Stimulated activated effector memory CD8-positive, alpha-beta T cell treated with anti-CD3 and anti-CD28 coated beads, Interleukin-12 subunit alpha, Interleukin-12 subunit beta, amount 100 ng/mL, for 72 hours (primary cell): ENCODE results near the gene SERHL2.
A peak's percentile ranks its signal among the peaks of the same experiment; 100 is the strongest.
"Not testable (repeated sequence)": the region's sequence is repeated elsewhere in the genome, so short reads cannot be mapped to it uniquely, and the experiment has no call there.

Experiments used
- ATAC-seq: fragments of 150-1000 bp; cut with Tn5 transposase; 2 replicates; pipeline ENCODE4 v1.10.0; 2021
- DNase-seq, 2 donors: peaks; one replicate each; pipeline ENCODE4 v3.0.0; 2021 to 2022; ENCODE audit warnings: low spot score in 2 of 2
- H3K27ac Mint-ChIP-seq: one replicate; pipeline ENCODE4 v1.8.0; 2022; ENCODE audit warnings: mild to moderate bottlenecking, mixed read lengths
- H3K36me3 Mint-ChIP-seq: one replicate; pipeline ENCODE4 v1.8.0; 2022; ENCODE audit warnings: mild to moderate bottlenecking, mixed read lengths
- H3K4me1 Mint-ChIP-seq: one replicate; pipeline ENCODE4 v1.8.0; 2022; ENCODE audit warnings: mixed read lengths
- H3K4me3 Mint-ChIP-seq: one replicate; pipeline ENCODE4 v1.8.0; 2022; ENCODE audit warnings: mild to moderate bottlenecking, mixed read lengths
- H3K9me3 Mint-ChIP-seq: one replicate; pipeline ENCODE4 v1.8.0; 2022; ENCODE audit warnings: mixed read lengths

The SERHL2 gene

DNA sequence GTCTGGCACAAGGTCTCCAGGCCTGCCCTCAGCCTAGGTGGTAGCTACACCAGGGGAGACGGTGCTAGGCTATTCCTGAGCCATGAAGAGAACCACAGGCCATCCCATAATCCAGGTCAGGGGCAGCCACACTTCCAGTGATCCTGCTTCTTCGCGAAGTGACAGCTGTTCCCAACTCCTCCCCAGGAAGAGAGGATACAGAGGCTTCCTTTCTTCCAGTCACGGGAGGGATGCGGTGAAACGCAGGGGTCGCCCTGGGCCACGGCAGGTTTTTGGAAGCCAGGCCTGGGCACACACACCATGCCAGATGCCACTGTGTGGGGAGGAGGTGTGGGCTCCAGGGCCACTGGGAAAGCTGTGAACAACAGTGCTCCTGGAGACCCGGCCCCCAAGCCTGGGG, 23.4 kb downstream of the SERHL2 start:
- not testable (repeated sequence) for ATAC-seq, H3K9me3 Mint-ChIP-seq, DNase-seq, H3K27ac Mint-ChIP-seq, H3K4me3 Mint-ChIP-seq
- Mint-ChIP-seq H3K4me1 (peaks cover 13% of the 10 kb centered on the region), H3K36me3 (peaks cover 75% of the 10 kb centered on the region)

DNA sequence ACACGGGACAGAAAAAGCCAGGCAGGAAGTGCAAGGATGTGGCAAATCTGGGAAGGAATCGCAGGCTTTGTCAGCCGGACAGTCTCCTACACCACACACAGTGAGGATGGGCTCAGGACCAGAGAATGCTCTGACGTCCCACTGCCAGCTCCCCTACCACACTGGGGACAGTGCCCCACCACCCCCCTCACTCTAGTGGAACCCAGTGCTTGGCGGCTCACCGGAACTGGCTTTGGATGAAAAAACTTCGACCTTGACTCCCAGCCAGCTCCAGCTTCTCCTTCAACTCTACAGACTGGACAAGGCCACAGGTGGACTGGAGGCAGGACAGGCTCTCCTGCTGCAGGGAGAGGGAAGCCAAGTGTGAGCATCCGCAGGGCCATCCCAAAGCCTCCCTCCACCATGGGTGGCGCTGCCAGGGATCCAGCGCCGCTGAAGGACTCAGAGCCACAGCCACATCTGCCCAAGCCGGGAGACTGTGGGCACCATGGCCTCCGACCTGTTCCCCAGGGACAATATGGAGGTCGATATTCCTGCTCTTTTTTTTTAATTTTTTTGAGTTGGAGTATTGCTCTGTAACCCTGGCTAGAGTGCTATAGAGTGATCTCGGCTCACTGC, 24.0 kb downstream of the SERHL2 start:
- DNase-seq (no peak), ATAC-seq (no peak)
- Mint-ChIP-seq H3K27ac (no peak overlapping the region), H3K4me1 (peaks cover 19% of the 10 kb centered on the region), H3K36me3 (peaks cover 75% of the 10 kb centered on the region), H3K9me3 (no peaks in the 10 kb centered on the region), H3K4me3 (no peak overlapping the region)

DNA sequence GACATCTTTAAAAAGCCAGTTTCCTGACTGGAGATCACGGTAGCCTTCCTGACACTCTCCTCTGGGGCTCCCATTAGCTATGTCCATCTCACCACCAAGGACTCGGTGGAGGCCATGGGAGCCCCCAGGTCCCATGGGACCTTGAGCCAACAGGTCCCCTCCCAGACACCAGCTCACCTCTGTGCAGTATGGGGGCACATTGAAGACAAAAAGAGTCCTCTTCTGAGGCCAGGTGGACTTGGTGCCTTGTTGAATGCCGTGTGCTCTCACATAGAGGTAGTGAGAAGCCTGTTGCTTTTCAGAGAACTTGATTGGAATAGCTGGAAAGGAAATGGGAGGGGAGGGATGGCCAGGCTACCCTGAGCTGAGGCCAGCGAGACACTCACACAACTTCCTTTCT, 26.3 kb downstream of the SERHL2 start:
- Mint-ChIP-seq H3K36me3 (peaks cover 75% of the 10 kb centered on the region), H3K4me3 (peak overlapping the region; percentile 15), H3K4me1 (peaks cover 22% of the 10 kb centered on the region)
- H3K9me3 Mint-ChIP-seq, DNase-seq, H3K27ac Mint-ChIP-seq, ATAC-seq: not testable (repeated sequence)

DNA sequence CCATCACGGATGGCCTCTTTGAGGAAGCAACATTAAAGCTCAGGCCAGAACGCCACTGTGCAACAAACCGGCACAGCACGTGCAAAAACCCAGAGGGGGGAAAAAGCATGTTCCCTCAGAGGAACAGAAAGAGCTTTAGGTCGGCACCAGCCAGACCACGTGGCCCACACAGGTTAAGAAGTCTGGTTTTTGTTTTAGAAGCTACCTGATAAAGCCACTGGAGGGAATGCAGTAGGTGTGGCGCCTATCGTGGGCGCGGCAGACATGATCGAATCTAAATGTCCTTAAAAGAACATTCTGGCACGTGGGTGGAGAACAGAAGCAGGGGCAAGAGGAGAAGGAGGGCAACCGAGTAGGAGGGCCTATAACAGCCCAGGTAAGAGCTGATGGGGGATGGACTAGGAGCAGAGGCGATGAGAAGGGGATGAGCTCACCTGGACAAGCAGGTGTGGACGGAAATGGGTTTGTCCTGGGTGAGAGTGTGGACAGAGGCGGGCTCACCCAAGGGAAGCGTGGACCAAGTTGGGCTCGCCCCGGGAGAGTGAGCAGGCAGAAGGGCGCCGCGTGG, 27.5 kb downstream of the SERHL2 start:
- H3K4me1 Mint-ChIP-seq: peaks cover 22% of the 10 kb centered on the region
- H3K4me3 Mint-ChIP-seq: peak overlapping the region; percentile 94
- DNase-seq, H3K9me3 Mint-ChIP-seq: not testable (repeated sequence)
- H3K36me3 Mint-ChIP-seq: peaks cover 81% of the 10 kb centered on the region
- peak overlapping the region; percentile 96 for H3K27ac Mint-ChIP-seq
- ATAC-seq: peak; percentile 30

DNA sequence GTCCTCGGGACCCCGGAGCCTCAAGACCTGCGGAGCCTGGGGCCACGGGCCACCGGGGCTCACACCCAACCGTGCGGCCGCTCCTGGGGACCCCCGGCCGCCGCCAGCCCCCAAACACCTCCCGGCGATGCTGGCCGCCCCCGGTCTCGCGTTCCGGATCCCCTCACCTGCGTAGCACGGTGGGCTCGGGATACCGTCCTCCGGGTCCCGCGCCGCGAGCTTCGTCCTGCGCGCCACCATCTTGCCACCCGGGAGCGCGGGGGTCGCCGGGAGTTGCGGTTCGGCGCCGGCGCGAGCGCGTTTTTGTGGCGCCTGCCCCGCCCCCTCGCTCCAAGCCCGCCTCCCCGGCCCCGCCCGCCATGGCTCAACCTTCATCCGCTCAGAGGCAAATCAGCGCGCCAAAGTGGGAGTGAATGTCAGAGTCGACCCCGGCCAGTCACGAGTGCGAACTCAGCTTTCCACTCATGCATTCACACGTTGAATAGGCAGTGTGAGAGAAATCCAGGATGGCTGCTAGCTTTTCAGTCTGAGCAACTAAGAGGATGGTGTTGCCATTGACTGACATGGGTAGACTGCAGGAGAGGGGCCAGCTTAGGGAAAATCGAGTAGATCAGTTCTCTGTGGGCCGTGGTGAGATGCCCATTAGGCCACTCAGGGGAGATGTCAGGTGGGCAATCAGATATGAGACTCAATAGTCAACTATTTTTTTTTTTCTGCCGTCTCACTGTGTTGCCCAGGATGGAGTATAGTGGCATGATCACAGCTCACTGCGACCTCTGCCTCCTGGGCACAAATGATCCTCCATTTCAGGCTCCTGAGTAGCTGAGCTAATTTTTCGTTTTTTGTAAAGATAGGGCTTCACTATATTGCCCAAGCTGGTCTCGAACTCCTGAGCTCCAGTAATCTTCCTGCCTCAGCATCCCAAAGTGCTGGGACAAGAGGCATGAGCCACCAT, 28.3 kb downstream of the SERHL2 start:
- DNase-seq (peak; percentile 73 to 84), ATAC-seq (peak; percentile 87)
- peaks cover 22% of the 10 kb centered on the region for H3K4me1 Mint-ChIP-seq
- peak overlapping the region; percentile 96 for H3K27ac Mint-ChIP-seq
- no peaks in the 10 kb centered on the region for H3K9me3 Mint-ChIP-seq
- peaks cover 87% of the 10 kb centered on the region for H3K36me3 Mint-ChIP-seq
- H3K4me3 Mint-ChIP-seq: peak overlapping the region; percentile 94

DNA sequence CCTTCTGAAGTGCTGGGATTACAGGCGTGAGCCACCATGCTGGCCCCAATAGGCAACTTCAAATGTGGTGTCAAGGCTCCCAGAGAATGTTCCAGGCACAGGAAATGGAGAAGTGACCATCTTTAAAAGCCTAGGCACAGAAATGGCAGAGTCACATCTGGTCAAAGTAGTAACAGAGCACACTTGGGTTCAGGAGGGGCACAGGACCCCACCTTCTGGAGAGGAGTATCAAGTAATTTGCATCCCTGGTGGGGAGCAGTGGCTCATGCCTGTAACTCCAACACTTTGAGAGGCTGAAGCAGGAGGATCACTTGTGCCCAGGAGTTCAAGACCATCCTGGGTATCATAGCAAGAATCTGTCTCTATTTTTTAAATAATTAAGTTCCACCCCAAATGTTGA, 29.2 kb downstream of the SERHL2 start:
- Mint-ChIP-seq H3K4me3 (peak overlapping the region; percentile 94), H3K36me3 (peaks cover 87% of the 10 kb centered on the region), H3K4me1 (peaks cover 22% of the 10 kb centered on the region), H3K27ac (no peak overlapping the region), H3K9me3 (no peaks in the 10 kb centered on the region)
- DNase-seq (no peak), ATAC-seq (no peak)

DNA sequence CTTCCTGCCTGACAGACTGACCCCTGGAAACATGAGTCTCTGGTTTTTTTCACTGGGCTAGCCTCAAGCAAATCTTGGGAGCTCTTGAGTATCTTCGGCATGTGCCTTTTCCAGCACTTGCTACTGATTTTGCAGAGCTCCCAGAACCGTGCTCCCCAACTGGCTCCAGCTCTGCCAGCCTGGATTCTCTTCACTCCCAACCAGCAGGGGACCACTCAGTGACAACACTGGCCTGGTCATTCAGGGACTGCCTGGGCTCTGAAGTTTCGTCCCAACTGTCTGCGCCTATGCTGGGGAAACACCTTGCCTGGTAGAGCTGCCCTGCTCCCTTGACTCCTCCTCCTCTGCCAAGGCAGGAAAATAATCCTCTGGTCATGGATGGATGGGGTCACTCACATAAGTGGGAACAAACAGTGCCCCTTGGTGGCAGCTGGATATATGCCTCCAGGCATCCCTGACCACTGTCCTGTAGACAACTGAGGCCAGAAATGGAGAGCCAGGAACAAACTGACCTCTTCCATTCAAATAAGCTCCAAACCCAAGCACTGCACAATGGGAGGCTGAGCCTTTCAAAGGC, 30.7 kb downstream of the SERHL2 start:
- DNase-seq (no peak), ATAC-seq (no peak)
- H3K9me3 Mint-ChIP-seq: no peaks in the 10 kb centered on the region
- peaks cover 87% of the 10 kb centered on the region for H3K36me3 Mint-ChIP-seq
- H3K27ac Mint-ChIP-seq: no peak overlapping the region
- H3K4me1 Mint-ChIP-seq: peaks cover 22% of the 10 kb centered on the region
- H3K4me3 Mint-ChIP-seq: no peak overlapping the region

DNA sequence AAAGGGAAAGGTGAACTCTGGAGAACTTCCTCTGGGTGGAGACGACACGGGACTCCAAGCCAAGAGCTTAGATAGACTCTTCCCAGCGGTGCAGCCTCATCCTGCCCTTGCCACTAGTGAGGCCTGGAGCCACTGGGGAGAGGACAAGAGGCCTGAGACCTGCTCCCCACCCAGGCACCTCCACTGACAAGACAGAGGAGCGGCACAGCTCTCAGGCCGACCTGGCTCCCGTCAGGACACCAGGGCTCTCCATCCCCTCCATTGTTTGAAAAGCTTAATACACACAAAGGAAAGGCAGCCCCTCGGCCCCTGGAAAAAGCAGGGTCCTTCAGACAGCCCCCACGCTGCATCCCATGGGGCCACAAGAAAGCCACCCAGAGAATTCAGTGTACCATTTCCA, 31.3 kb downstream of the SERHL2 start:
- Mint-ChIP-seq H3K4me3 (no peak overlapping the region), H3K4me1 (peaks cover 22% of the 10 kb centered on the region), H3K9me3 (no peaks in the 10 kb centered on the region), H3K36me3 (peaks cover 87% of the 10 kb centered on the region), H3K27ac (no peak overlapping the region)
- ATAC-seq (no peak), DNase-seq (no peak)

DNA sequence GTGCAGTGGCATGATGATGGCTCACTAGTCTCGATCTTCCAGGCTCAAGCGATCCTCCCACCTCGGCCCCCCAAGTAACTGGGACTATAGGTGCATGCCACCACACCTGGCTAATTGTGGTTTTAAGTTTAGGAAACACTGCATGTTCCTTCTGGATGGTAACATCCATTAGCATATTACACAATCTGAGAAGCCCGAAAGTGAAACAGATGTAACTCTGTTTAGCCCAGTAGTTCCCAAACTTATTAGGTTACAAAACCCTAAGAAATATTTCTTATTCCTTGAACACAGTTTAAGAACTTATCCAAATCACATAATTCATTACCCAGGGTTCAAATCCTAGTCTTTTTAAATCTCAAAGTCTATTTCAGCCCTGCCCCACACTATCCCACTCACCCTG, 32.6 kb downstream of the SERHL2 start:
- ATAC-seq: no peak
- no peak for DNase-seq
- peaks cover 94% of the 10 kb centered on the region for H3K36me3 Mint-ChIP-seq
- peaks cover 14% of the 10 kb centered on the region for H3K4me1 Mint-ChIP-seq
- H3K4me3 Mint-ChIP-seq: no peak overlapping the region
- H3K9me3 Mint-ChIP-seq: no peaks in the 10 kb centered on the region
- H3K27ac Mint-ChIP-seq: no peak overlapping the region

DNA sequence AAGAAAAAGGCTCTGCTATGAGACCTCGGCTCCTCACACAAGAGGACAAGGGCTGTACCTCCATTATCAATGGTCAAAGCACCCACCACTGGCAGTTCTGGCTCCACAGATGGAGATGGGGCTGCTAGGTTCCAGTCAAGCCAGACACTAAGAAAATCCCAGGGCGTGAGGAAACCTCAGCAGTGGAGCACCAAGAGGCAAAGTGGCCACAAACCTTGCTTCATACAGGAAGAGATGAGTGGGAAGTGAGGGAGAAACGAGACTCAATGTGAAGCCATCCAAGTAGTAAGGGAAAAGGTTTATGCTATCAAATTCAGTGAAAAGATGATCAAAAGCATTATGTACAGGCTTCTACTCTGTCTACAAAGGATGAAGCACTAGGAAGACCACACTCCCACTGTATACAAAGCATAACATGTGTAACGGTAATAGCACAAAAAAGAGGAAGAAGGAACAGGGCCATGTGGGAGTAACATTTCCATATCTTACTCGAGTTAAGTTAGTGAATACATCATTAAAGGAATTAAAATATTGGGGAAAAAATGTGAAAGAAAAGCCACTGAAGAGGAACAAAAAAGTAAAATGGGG, 33.9 kb downstream of the SERHL2 start:
- no peak overlapping the region for H3K4me3 Mint-ChIP-seq
- H3K4me1 Mint-ChIP-seq: peaks cover 3% of the 10 kb centered on the region
- H3K36me3 Mint-ChIP-seq: peaks cover 96% of the 10 kb centered on the region
- ATAC-seq (no peak), DNase-seq (no peak)
- H3K9me3 Mint-ChIP-seq: no peaks in the 10 kb centered on the region
- no peak overlapping the region for H3K27ac Mint-ChIP-seq

DNA sequence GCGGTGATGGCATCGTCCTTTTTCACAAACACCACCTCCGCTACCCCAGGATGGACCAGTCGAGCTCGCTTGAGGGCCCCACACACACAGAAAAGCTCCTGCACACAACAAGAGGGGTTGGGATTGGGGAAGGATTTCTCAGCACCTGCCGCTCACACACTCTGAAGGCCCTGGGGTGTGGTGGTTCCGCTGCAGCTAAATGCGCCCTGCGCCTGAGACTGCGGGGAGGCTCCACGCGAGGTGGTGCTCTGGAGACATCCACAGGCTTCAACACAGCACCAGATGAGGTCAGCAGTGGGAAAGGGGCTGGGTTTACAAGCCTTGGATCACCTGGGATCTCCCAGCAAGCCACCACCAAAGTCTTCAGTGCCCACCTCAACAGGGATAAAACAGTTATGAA, 38.2 kb downstream of the SERHL2 start:
- H3K9me3 Mint-ChIP-seq: no peaks in the 10 kb centered on the region
- peak overlapping the region; percentile 15 for H3K27ac Mint-ChIP-seq
- peaks cover 100% of the 10 kb centered on the region for H3K36me3 Mint-ChIP-seq
- H3K4me3 Mint-ChIP-seq: no peak overlapping the region
- DNase-seq: no peak
- no peak for ATAC-seq
- H3K4me1 Mint-ChIP-seq: no peaks in the 10 kb centered on the region

DNA sequence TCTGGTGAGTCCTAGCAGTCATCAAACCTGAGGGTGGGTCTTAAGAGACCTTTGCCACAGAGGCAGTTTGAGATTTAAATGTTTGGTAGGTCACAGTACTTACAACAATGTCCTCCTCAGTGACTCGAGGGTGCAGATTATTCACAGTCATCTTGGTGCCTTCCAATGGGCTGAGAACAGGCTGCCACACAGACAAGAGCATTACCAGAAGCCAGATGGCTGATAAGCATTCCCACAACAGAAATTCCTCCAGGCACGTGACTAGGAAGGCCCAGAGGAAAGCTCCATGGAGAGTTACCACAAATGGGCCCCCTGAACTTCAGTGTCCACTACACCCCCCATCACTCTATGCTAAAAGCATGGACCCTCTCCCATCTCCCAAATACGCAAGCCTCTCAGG, 41.7 kb downstream of the SERHL2 start:
- no peaks in the 10 kb centered on the region for H3K4me1 Mint-ChIP-seq
- H3K4me3 Mint-ChIP-seq: no peak overlapping the region
- no peak for DNase-seq
- H3K9me3 Mint-ChIP-seq: no peaks in the 10 kb centered on the region
- H3K27ac Mint-ChIP-seq: peak overlapping the region; percentile 58
- H3K36me3 Mint-ChIP-seq: peaks cover 100% of the 10 kb centered on the region
- no peak for ATAC-seq

DNA sequence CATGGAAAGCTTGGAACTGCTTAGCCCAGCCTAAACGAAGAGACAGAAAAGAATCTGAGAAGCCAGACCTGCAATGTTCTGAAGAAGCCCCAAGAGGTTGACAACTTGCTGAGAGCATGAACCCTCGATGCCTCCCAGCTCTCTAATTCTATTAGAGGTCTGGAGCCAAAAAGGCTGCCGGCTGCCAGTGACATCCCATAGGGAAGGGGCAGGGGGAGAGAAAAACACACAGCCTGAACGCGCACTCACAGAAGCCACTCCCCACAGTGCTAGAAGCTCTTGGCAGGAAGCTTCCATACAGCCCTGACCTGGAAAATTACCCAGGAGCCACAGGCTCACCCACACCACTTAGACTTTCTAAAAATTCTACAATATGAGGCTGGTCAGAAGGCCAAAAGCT, 42.6 kb downstream of the SERHL2 start:
- Mint-ChIP-seq H3K9me3 (no peaks in the 10 kb centered on the region), H3K4me1 (no peaks in the 10 kb centered on the region), H3K4me3 (no peak overlapping the region), H3K36me3 (peaks cover 100% of the 10 kb centered on the region), H3K27ac (peak overlapping the region; percentile 58)
- ATAC-seq (no peak), DNase-seq (no peak)

DNA sequence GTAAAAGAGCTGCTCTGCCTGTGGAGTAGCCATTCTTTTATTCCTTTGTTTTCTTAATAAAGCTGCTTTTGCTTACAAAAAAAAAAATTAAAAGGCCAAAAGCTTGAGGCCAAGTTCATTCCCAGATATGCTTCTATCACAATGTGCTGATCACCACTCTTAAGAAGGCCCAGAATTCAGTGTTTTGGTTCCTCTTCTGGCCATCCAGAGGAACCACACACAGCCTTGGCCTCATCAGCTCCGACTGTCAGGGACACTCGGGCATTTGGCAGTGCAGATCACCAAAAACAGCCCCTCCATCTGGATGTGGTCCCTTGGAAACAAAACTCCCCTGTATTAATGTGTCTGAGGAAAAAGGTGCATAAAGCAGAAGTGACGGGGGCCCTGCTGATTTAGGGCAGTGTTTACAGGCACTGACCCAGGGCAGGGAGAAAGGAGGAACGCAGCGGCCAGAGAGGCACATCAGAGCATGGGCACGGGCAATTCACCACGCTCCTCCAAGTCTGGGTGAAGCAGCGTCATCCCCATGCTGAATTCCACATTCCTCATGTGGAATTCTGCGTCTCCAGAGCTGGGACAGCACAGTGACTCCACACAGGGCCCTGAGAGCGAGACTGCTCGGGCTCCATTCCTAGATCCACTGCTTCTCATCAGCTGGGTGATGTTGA, 43.2 kb downstream of the SERHL2 start:
- Mint-ChIP-seq H3K4me1 (no peaks in the 10 kb centered on the region), H3K9me3 (no peaks in the 10 kb centered on the region), H3K4me3 (no peak overlapping the region), H3K27ac (peak overlapping the region; percentile 58), H3K36me3 (peaks cover 100% of the 10 kb centered on the region)
- ATAC-seq (no peak), DNase-seq (no peak)
